LNCAP (cell line): ENCODE data around the gene TTLL7.

Source experiments
- TF ChIP-seq, protein P1 (sequence below): fragments of 450-650 bp; IDR thresholded peaks from 2 replicates; pipeline ENCODE4 v1.5.1; 2017; ENCODE audit warnings: mild to moderate bottlenecking

The TTLL7 gene

DNA sequence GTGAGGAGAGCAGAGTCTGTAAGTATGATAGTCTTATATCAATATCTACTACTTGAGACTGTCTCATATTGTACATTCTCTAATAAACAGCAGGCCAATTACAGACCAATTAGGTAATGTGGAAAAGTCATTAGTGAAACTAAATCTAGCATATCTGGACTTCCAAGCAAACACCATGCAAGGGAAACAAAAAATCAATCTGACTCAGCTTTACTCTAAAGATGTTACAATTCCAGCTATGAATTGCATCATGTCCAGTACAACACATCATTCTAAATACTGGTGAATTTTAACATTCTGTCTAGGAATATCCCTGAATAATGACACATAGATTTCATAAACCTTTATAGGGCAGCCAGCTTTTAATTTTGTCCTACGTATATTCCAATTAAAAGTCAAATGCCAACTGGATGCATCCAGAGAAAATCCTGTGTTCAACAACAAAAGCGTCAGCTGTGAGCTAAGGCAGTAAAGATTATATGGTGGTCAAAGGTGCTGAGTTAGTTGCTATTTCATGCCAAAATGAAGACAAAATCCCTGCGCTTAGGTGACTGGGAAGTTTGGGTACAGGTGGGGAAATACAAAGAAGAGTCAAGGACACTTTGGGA lies 159.3 kb downstream of the TTLL7 start:
- TF ChIP-seq, protein P1, sequence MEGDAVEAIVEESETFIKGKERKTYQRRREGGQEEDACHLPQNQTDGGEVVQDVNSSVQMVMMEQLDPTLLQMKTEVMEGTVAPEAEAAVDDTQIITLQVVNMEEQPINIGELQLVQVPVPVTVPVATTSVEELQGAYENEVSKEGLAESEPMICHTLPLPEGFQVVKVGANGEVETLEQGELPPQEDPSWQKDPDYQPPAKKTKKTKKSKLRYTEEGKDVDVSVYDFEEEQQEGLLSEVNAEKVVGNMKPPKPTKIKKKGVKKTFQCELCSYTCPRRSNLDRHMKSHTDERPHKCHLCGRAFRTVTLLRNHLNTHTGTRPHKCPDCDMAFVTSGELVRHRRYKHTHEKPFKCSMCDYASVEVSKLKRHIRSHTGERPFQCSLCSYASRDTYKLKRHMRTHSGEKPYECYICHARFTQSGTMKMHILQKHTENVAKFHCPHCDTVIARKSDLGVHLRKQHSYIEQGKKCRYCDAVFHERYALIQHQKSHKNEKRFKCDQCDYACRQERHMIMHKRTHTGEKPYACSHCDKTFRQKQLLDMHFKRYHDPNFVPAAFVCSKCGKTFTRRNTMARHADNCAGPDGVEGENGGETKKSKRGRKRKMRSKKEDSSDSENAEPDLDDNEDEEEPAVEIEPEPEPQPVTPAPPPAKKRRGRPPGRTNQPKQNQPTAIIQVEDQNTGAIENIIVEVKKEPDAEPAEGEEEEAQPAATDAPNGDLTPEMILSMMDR, result no peak

GRCh38 chr1:83838573-83838972 lies 160.4 kb downstream of the TTLL7 start:
- TF ChIP-seq, protein P1, result no peak

DNA sequence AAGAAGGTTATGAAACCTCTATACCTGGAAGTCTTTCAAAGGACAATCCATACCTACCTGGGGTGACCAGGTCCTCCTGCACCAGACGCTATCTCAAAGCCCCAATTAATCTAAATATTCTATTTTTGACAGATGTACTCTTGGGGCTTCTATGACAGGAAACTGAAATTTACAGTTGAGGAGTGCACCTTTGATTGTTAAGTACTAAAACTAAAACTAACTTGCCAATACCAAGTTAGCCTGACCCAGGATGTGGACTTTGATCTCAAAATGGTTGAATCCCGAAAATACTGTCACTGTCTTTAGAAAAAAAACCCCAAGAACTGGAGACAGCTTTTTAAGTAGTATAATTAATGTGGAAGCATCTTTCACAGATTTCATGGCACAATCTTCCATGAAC lies 162.4 kb downstream of the TTLL7 start:
- TF ChIP-seq, protein P1, result no peak

DNA sequence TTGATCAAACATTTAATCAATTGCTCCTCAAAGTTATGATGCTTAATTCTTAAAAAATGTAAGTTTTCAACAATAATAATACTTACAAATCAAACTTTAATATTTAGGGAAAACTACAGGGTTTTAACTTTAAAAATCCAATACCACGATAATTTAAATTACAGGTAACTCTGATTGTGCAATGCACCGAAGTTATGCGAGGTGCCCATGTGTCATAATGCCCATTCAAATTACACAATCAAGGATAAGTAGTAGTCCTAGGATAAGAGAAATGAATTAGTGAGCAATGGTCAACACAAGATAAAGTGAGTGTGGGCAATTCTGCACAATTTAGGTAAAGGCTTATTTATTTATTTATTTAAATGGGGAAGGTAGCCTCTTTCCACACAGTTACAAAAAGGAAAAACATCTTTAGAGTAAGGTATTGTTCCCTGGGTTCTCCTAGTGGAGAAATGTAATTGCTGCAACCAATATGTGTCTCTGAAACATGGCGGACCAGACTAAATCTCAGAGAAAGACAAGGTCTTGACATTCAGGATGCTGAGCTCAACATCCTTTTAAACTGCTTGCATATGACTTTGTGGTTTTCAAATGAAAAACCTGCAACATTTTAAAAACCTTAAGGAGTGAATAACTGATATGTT lies 164.2 kb downstream of the TTLL7 start:
- TF ChIP-seq, protein P1, result no peak

- TF ChIP-seq, protein P1, result no peak
Observed at GRCh38 chr1:83832194-83832593, 166.7 kb downstream of the TTLL7 start.

GRCh38 chr1:83829106-83829505 lies 169.8 kb downstream of the TTLL7 start:
- TF ChIP-seq, protein P1, result no peak

DNA sequence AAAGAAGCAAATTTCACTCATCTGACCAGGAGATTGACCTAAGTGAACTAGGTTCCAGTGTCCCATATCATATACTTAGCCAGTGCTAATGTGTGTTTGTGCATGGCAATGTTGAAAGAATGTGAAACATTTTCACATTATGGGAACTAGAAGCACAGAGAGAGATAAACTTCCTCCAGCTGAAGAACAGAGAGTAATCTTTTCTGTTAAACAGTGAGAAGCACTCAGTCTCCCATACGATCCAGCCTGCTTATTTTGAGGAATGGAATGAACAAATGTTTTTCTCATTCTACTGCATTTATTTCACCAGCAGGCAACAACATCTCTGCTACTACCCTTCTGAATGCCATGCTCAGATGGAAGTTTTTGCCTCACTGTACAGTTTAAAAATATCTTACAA lies 170.5 kb downstream of the TTLL7 start:
- TF ChIP-seq, protein P1, result no peak
